Natural killer cell (primary cell): Measurements from ENCODE around the gene PAX6. TPM values are rescaled to one million over a fixed set of nuclear protein-coding genes. Genes with fewer than 3 reads are reported as not detected.

Experiments used
- ATAC-seq, 3 donors: fragments of 150-1000 bp in 2 of 3; fragments of 200-7000 bp in 1 of 3; cut with Tn5 transposase; 1 replicate in 1 of 3; 2 replicates in 2 of 3; pipeline ENCODE4 v1.10.0; 2021; ENCODE audit warnings: mild to moderate bottlenecking in 2 of 3, moderate library complexity in 2 of 3
- DNase-seq, 2 donors: peaks; one replicate each; pipeline versions ENCODE4 v3.0.0 to v3.0.0-alpha.2; 2013 to 2021; ENCODE audit warnings: mixed read lengths in 1 of 2
- H3K27ac ChIP-seq: one replicate; pipeline ENCODE4 v1.5.1; 2013; ENCODE audit warnings: mild to moderate bottlenecking, low read length
- H3K27me3 ChIP-seq: one replicate; pipeline ENCODE4 v1.6.1; 2013; ENCODE audit warnings: low read length; ENCODE audit not compliant: control insufficient read depth, insufficient read depth
- H3K36me3 ChIP-seq: one replicate; pipeline ENCODE4 v1.6.1; 2013; ENCODE audit warnings: low read length; ENCODE audit not compliant: control insufficient read depth, insufficient read depth
- H3K4me1 ChIP-seq: one replicate; pipeline ENCODE4 v1.6.1; 2013; ENCODE audit warnings: low read length; ENCODE audit not compliant: control insufficient read depth, insufficient read depth
- H3K4me3 ChIP-seq: one replicate; pipeline ENCODE4 v1.5.1; 2013; ENCODE audit warnings: low read length
- H3K9me3 ChIP-seq: one replicate; pipeline ENCODE4 v1.6.1; 2013; ENCODE audit warnings: low read length; ENCODE audit not compliant: control insufficient read depth, insufficient read depth
- H3K27ac Mint-ChIP-seq, 2 donors: one replicate each; pipeline ENCODE4 v1.8.0; 2022; ENCODE audit warnings: mild to moderate bottlenecking in 2 of 2, mixed read lengths in 2 of 2, moderate library complexity in 1 of 2
- H3K27me3 Mint-ChIP-seq, 2 donors: one replicate each; pipeline ENCODE4 v1.8.0; 2022; ENCODE audit warnings: low read depth in 2 of 2, mixed read lengths in 2 of 2
- H3K36me3 Mint-ChIP-seq: one replicate; pipeline ENCODE4 v1.8.0; 2022; ENCODE audit warnings: mixed read lengths
- H3K4me1 Mint-ChIP-seq, 2 donors: one replicate each; pipeline ENCODE4 v1.8.0; 2022; ENCODE audit warnings: mixed read lengths in 2 of 2
- H3K4me3 Mint-ChIP-seq: one replicate; pipeline ENCODE4 v1.8.0; 2022; ENCODE audit warnings: mild to moderate bottlenecking, moderate library complexity, mixed read lengths
- H3K9me3 Mint-ChIP-seq, 2 donors: one replicate each; pipeline ENCODE4 v1.8.0; 2022; ENCODE audit warnings: mixed read lengths in 2 of 2
- CTCF ChIP-seq: fragments of 200-600 bp; IDR thresholded peaks from one replicate; pipeline ENCODE4 v1.8.0; 2022; ENCODE audit warnings: antibody characterized with exemption
- WGBS: methylation state at CpG from one replicate; pipeline ENCODE4 v1.1.7; 2013; ENCODE audit warnings: missing lambda C conversion rate; ENCODE audit not compliant: insufficient coverage; 5-methylcytosine and 5-hydroxymethylcytosine counted together
- intact Hi-C: fragments of 100-400 bp; cut with micrococcal nuclease; formaldehyde crosslinking; loops from one replicate; pipeline ENCODE4 v1.14.2; 2022
- total RNA-seq, 4 donors: library from RNA; stranded (reverse); fragments of 120-200 nt in 1 of 4; gene quantifications; one replicate each; pipeline versions ENCODE4 v1.2.3 to v1.2.4, GENCODE V29; 2013 to 2022

Gene PAX6
- total RNA-seq, 3 donors from 2014 or later (not counting 1 experiment from before 2014, with no cell fraction given), result not detected

- no peak for ATAC-seq
- Histone ChIP-seq H3K4me1 (no peaks in the 10 kb centered on the region), H3K27ac (no peak overlapping the region), H3K36me3 (no peaks in the 10 kb centered on the region), H3K9me3 (no peaks in the 10 kb centered on the region), H3K27me3 (no peaks in the 10 kb centered on the region), H3K4me3 (no peak overlapping the region)
- H3K4me3 Mint-ChIP-seq, result no peak overlapping the region
- WGBS, result 100% methylated on average over 2 of the region's 3 CpGs
- H3K36me3 Mint-ChIP-seq, result no peaks in the 10 kb centered on the region
- DNase-seq, result no peak
- H3K9me3 Mint-ChIP-seq, result no peaks in the 10 kb centered on the region
- H3K27ac Mint-ChIP-seq, result no peak overlapping the region
- TF ChIP-seq CTCF, result no peak
- H3K27me3 Mint-ChIP-seq, result no peaks in the 10 kb centered on the region
- intact Hi-C loops, result no loop called here
- H3K4me1 Mint-ChIP-seq, result no peaks in the 10 kb centered on the region
Measured at GRCh38 chr11:31767066-31767465, 44.1 kb downstream of the PAX6 start.

- 90% methylated on average over 2 of the region's 5 CpGs for WGBS
Measured at GRCh38 chr11:31764766-31765165, 46.4 kb downstream of the PAX6 start.

GRCh38 chr11:31764261-31764660 is 46.9 kb downstream of the PAX6 start:
- Histone ChIP-seq H3K27ac (no peak overlapping the region), H3K4me1 (no peaks in the 10 kb centered on the region), H3K9me3 (no peaks in the 10 kb centered on the region), H3K4me3 (no peak overlapping the region), H3K36me3 (no peaks in the 10 kb centered on the region), H3K27me3 (no peaks in the 10 kb centered on the region)
- intact Hi-C loops, result no loop called here
- WGBS, result 96% methylated on average over 4 of the region's 5 CpGs
- Mint-ChIP-seq H3K27ac (no peak overlapping the region), H3K4me3 (no peak overlapping the region), H3K27me3 (no peaks in the 10 kb centered on the region), H3K4me1 (no peaks in the 10 kb centered on the region), H3K9me3 (no peaks in the 10 kb centered on the region), H3K36me3 (no peaks in the 10 kb centered on the region)
- no peak for DNase-seq
- no peak for ATAC-seq
- TF ChIP-seq CTCF, result no peak

More at GRCh38 chr11:31764766-31765165, 46.4 kb downstream of the PAX6 start:
- Mint-ChIP-seq H3K27me3 (no peaks in the 10 kb centered on the region), H3K4me3 (no peak overlapping the region), H3K36me3 (no peaks in the 10 kb centered on the region), H3K4me1 (no peaks in the 10 kb centered on the region), H3K27ac (no peak overlapping the region), H3K9me3 (no peaks in the 10 kb centered on the region)
- H3K4me1 ChIP-seq, result no peaks in the 10 kb centered on the region
- H3K9me3 ChIP-seq, result no peaks in the 10 kb centered on the region
- DNase-seq, result no peak
- H3K4me3 ChIP-seq, result no peak overlapping the region
- no peaks in the 10 kb centered on the region for H3K27me3 ChIP-seq
- no peak for TF ChIP-seq CTCF
- intact Hi-C loops, result no loop called here
- no peak for ATAC-seq
- no peaks in the 10 kb centered on the region for H3K36me3 ChIP-seq
- no peak overlapping the region for H3K27ac ChIP-seq

- no peaks in the 10 kb centered on the region for H3K4me1 Mint-ChIP-seq
- Histone ChIP-seq H3K27ac (no peak overlapping the region), H3K36me3 (no peaks in the 10 kb centered on the region), H3K9me3 (no peaks in the 10 kb centered on the region), H3K27me3 (no peaks in the 10 kb centered on the region), H3K4me1 (no peaks in the 10 kb centered on the region), H3K4me3 (no peak overlapping the region)
- no peak for DNase-seq
- H3K36me3 Mint-ChIP-seq, result no peaks in the 10 kb centered on the region
- intact Hi-C loops, result no loop called here
- ATAC-seq, result no peak
- H3K27ac Mint-ChIP-seq, result no peak overlapping the region
- no peaks in the 10 kb centered on the region for H3K9me3 Mint-ChIP-seq
- no peak overlapping the region for H3K4me3 Mint-ChIP-seq
- no peak for TF ChIP-seq CTCF
- no peaks in the 10 kb centered on the region for H3K27me3 Mint-ChIP-seq
Measured at GRCh38 chr11:31763296-31763695, 47.8 kb downstream of the PAX6 start.
